Psoas muscle (tissue), 8 donors: ENCODE measurements around the gene PCDHA1. TPM values are rescaled to one million over a fixed set of nuclear protein-coding genes. Genes with fewer than 3 reads are reported as not detected.

Experiments used
- ATAC-seq, 4 donors: fragments of 200-7000 bp; cut with Tn5 transposase; one replicate each; pipeline ENCODE4 v1.9.1; 2020; ENCODE audit warnings: moderate library complexity in 3 of 4, mild to moderate bottlenecking in 2 of 4
- DNase-seq, 2 donors: peaks; one replicate each; pipeline ENCODE4 v3.0.0-alpha.2; 2020
- H3K27ac ChIP-seq: fragments of 200-600 bp; one replicate; pipeline ENCODE4 v1.8.0; 2022
- H3K27me3 ChIP-seq, 3 donors: fragments of 200-600 bp in 1 of 3; one replicate each; pipeline versions ENCODE4 v1.6.1 to v1.8.0; 2013 to 2022; ENCODE audit warnings: low read length in 2 of 3, mild to moderate bottlenecking in 2 of 3, moderate library complexity in 1 of 3; ENCODE audit not compliant: insufficient read depth in 3 of 3
- H3K36me3 ChIP-seq, 2 donors: fragments of 200-600 bp in 1 of 2; one replicate each; pipeline versions ENCODE4 v1.6.1 to v1.8.0; 2013 to 2022; ENCODE audit warnings: low read depth in 1 of 2, mild to moderate bottlenecking in 1 of 2, moderate library complexity in 1 of 2; ENCODE audit not compliant: insufficient read depth in 1 of 2
- H3K4me1 ChIP-seq: fragments of 200-600 bp; one replicate; pipeline ENCODE4 v1.8.0; 2022
- H3K4me3 ChIP-seq: fragments of 200-600 bp; one replicate; pipeline ENCODE4 v1.8.0; 2022; ENCODE audit warnings: mild to moderate bottlenecking
- H3K9me3 ChIP-seq: fragments of 200-600 bp; one replicate; pipeline ENCODE4 v1.8.0; 2022
- CTCF ChIP-seq: fragments of 200-600 bp; IDR thresholded peaks from one replicate; pipeline ENCODE4 v1.8.0; 2022; ENCODE audit warnings: antibody characterized with exemption
- WGBS, 3 donors: extraction: QIAGEN DNeasy Blood & Tissue Kit; methylation state at CpG; one replicate each; pipeline versions ENCODE4 v1.1.6 to v1.1.7; 2013; 5-methylcytosine and 5-hydroxymethylcytosine counted together
- intact Hi-C, 2 donors: fragments of 100-400 bp; cut with DNase I; formaldehyde crosslinking; loops; one replicate each; pipeline versions ENCODE4 v1.11.0 to v1.14.2; 2022
- polyA plus RNA-seq, 3 donors: library from polyadenylated mRNA; stranded (reverse); fragments of 200-250 nt; gene quantifications; one replicate each; pipeline ENCODE4 v1.2.3, GENCODE V29; 2013
- total RNA-seq, 4 donors: library from RNA; stranded (reverse); fragmentation: NEBNext Ultra II Directional in 2 of 4; extraction: Animal tissue kit (Norgen Biotek cat#: 25700) in 2 of 4; gene quantifications; one replicate each; pipeline versions ENCODE4 v1.2.1 to v1.2.4, GENCODE V29; 2021 to 2023
- donor health status: healthy with polysubstance abuse.
- donor health status: DM: no; HTN: no; CAD: no; lungs with moderate emphysema.
- donor health status: Bipolar disorder and iron deficiency.
- donor health status: healthy.
- donor health status: DM: yes; HTN: yes; CAD: no.
- donor health status: DM: no; HTN: no; CAD: no.
- donor health status: DM: no; HTN: no; CAD: no.
- donor health status: DM: yes; HTN: yes; CAD: no.

PCDHA1 gene
- total and polyA plus RNA-seq, 7 donors, result 0.10 TPM; not detected in 6

DNA sequence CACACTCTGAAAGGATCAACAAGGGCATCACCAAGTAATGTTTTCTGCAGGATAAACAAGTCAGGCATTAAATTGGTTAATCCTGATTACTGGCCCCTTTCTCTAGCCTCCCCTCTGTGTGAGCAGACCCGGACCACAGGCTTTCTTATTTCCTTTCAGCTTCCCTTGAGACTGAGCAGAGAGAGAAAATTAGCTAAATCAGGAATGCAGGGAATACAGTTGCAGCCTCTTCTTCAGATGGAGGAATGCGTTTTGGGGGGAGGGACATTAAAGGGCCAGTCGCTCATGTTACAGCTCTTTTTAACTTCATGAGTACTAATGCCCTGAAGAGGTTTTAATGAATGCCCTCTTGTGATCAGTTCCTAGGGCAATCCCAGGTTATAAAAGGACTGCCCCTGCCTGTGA is 200.2 kb downstream of the PCDHA1 start:
- no peak for TF ChIP-seq CTCF
- ATAC-seq (no peak), DNase-seq (no peak)
- Histone ChIP-seq H3K4me3 (no peak overlapping the region), H3K36me3 (no peaks in the 10 kb centered on the region), H3K9me3 (no peaks in the 10 kb centered on the region), H3K27me3 (no peaks in the 10 kb centered on the region), H3K4me1 (no peaks in the 10 kb centered on the region), H3K27ac (no peak overlapping the region)
- whole genome bisulfite sequencing, 3 donors, result 5 to 9% (median 8%) methylated on average over 3 of the region's 3 CpGs
- intact Hi-C loops, result no loop called here

GRCh38 chr5:140988100-140988499 is 202.2 kb downstream of the PCDHA1 start:
- no peaks in the 10 kb centered on the region for H3K9me3 ChIP-seq
- 52 to 64% (median 62%) methylated on average over 5 of the region's 5 CpGs for WGBS, 3 donors

DNA sequence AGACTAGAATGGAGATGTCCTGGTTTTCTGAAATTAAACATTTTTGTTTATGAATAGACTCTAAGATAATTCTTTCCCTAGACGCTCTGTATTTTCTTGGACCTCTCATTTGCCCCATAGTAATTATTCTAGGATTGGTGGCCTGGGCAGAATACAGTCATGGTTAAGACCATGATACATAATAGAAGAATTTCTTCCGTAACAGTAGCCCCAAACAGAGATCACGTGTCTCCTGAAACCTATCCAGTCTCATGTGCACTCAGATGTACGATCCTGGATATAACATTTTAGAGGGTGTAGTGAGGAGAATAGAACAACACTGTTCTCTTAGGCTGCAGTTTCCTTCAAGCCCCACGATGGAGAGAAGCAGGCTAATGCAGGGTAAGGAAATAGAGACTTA is 202.7 kb downstream of the PCDHA1 start:
- no peak for DNase-seq
- H3K27me3 ChIP-seq, result no peaks in the 10 kb centered on the region
- WGBS, 3 donors, result 57 to 70% (median 61%) methylated on average over 5 of the region's 5 CpGs

More at GRCh38 chr5:140988100-140988499, 202.2 kb downstream of the PCDHA1 start:
- Histone ChIP-seq H3K27ac (no peak overlapping the region), H3K4me3 (no peak overlapping the region), H3K4me1 (no peaks in the 10 kb centered on the region), H3K36me3 (no peaks in the 10 kb centered on the region), H3K27me3 (no peaks in the 10 kb centered on the region)
- DNase-seq (no peak), ATAC-seq (no peak)
- no peak for TF ChIP-seq CTCF
- intact Hi-C loops, result no loop called here

GRCh38 chr5:140989254-140990020 is 203.5 kb downstream of the PCDHA1 start:
- H3K4me3 ChIP-seq, result no peak overlapping the region
- no peaks in the 10 kb centered on the region for H3K27me3 ChIP-seq
- intact Hi-C loops, result no loop called here
- no peak overlapping the region for H3K27ac ChIP-seq
- no peak for TF ChIP-seq CTCF
- no peak for DNase-seq
- H3K36me3 ChIP-seq, result no peaks in the 10 kb centered on the region
- H3K9me3 ChIP-seq, result no peaks in the 10 kb centered on the region
- no peak for ATAC-seq
- WGBS, 3 donors, result 64 to 73% (median 68%) methylated on average over 7 of the region's 7 CpGs
- no peaks in the 10 kb centered on the region for H3K4me1 ChIP-seq

More for the DNA sequence above, 202.7 kb downstream of the PCDHA1 start:
- no peak for TF ChIP-seq CTCF
- H3K27ac ChIP-seq, result no peak overlapping the region
- no peaks in the 10 kb centered on the region for H3K36me3 ChIP-seq
- intact Hi-C loops, result no loop called here
- H3K4me1 ChIP-seq, result no peaks in the 10 kb centered on the region
- H3K4me3 ChIP-seq, result no peak overlapping the region
- no peak for ATAC-seq
- no peaks in the 10 kb centered on the region for H3K9me3 ChIP-seq

DNA sequence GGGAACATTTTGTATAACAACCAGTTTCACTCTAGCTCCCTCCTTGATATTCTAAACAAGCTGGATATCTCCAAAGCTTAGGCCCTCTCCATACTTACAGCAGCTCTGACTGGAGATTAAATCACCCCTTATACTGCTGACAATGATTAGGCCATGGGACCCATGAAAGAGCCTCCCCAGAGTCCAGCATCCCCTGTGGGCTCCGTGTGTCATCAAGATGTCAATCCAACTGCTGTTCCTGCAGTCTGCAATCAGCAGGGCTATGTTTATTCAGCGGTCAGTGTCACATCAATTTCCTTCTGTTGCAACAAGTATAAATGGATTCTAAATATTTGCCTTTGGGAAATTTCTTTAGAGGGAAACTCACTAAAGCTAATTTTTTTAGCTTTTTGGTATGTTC is 206.9 kb downstream of the PCDHA1 start:
- WGBS, 3 donors, result 57 to 84% (median 63%) methylated on average over 2 of the region's 2 CpGs

More for the DNA sequence above, 206.9 kb downstream of the PCDHA1 start:
- Histone ChIP-seq H3K4me1 (no peaks in the 10 kb centered on the region), H3K27ac (no peak overlapping the region), H3K9me3 (no peaks in the 10 kb centered on the region), H3K4me3 (no peak overlapping the region), H3K27me3 (no peaks in the 10 kb centered on the region), H3K36me3 (no peaks in the 10 kb centered on the region)
- no peak for TF ChIP-seq CTCF
- no peak for ATAC-seq
- no peak for DNase-seq
- intact Hi-C loops, result no loop called here
